Muscle layer of colon (tissue), 2 donors: ENCODE data around the gene PFDN5.

Experiments
- H3K27ac ChIP-seq: one replicate; pipeline ENCODE4 v1.7.0; 2013; ENCODE audit warnings: low read depth, mild to moderate bottlenecking, low read length, moderate library complexity
- H3K27me3 ChIP-seq, 2 donors: one replicate each; pipeline ENCODE4 v1.7.0; 2013; ENCODE audit warnings: low read length in 2 of 2, mild to moderate bottlenecking in 2 of 2; ENCODE audit not compliant: insufficient read depth in 2 of 2, control insufficient read depth in 1 of 2
- H3K36me3 ChIP-seq: one replicate; pipeline ENCODE4 v1.7.0; 2013; ENCODE audit warnings: mild to moderate bottlenecking, low read length; ENCODE audit not compliant: insufficient read depth
- H3K4me1 ChIP-seq: one replicate; pipeline ENCODE4 v1.7.0; 2013; ENCODE audit warnings: mild to moderate bottlenecking, low read length; ENCODE audit not compliant: insufficient read depth
- H3K4me3 ChIP-seq, 2 donors: one replicate each; pipeline ENCODE4 v1.7.0; 2013; ENCODE audit warnings: low read length in 2 of 2, low read depth in 1 of 2, mild to moderate bottlenecking in 1 of 2, moderate library complexity in 1 of 2
- H3K9ac ChIP-seq: one replicate; pipeline ENCODE4 v1.7.0; 2013; ENCODE audit warnings: low read length
- H3K9me3 ChIP-seq: one replicate; pipeline ENCODE4 v1.7.0; 2013; ENCODE audit warnings: mild to moderate bottlenecking, low read length
- donor health status: abdominal sarcoma.
- donor health status: Adenocarcinoma of cecum.

PFDN5 gene

DNA sequence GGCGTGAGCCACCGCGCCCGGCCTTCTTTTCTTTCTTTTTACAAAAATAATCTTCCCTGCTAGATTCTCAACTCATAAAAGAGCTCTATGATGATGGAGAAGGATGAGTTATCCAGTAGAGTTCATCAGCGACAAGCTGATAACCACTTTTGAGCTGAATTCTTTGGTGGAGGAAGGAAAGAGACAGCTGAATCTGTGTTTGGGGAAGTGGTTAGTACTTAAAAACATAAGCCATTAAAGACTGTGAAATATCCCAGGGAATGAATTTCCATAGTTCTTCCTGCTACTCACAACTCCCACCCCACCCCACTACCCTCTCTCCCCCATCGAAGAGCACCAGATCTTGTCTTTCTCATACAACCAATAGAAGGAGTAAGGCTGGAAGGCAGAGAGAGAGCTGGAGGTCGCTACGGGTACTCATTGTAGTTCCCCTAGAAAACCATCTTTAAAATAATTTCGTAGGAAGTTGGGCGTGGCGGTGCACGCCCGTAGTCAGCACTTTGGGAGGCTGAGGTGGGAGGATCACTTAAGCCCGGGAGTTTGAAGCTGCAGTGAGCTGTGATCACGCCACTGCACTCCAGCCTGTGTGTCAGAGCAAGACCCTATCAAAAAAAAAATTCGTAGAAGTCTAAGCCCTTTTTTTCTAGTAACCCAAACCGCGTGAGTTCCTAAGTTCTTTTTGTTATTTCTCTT lies 27.9 kb upstream of the PFDN5 start:
- H3K27me3 ChIP-seq: no peaks in the 10 kb centered on the region
- H3K9ac ChIP-seq: no peak overlapping the region
- H3K4me3 ChIP-seq: peak overlapping the region; percentile 71 to 72
- peaks cover 6% of the 10 kb centered on the region for H3K4me1 ChIP-seq
- peak overlapping the region; percentile 17 for H3K27ac ChIP-seq
- no peaks in the 10 kb centered on the region for H3K36me3 ChIP-seq
- H3K9me3 ChIP-seq: no peaks in the 10 kb centered on the region

DNA sequence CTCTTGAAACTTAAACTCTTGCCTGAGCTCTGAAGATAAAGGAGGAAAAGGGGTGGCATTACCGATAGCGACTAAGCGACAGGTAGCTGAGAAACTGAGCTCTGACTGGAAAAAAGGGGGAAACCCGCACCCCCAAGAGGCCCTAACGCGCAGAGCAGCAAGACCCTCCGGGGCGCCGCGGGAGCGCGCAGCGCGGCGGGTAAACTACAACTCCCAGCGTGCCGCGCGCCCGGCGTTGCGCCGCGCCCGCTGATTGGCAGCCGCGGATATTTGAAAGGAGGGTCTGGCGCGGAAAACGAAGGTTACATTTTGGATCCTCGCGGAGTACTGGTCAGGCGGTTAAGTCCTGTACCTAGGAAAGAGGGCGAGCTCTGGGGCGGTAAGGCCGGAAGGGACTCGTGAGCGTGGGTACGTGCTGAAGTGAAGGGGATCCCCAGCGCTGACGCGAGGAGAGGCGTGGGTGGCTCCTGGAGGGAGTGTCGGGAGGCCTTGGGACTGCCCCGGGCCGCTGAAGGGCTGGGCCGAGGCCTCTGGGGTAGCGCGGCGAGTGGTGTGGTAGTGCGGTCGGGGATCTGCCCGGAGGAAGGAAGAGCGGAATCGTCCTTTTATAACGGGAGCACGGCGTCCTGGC lies 27.2 kb upstream of the PFDN5 start, which contains the start of gene ESPL1:
Gene ESPL1, plus strand, starts transcription at position 301 of the 631 bp plus-strand sequence. CDS start 468 bp downstream, outside the sequence.
- no peaks in the 10 kb centered on the region for H3K27me3 ChIP-seq
- no peak within 1 kb of the TSS for H3K9ac ChIP-seq
- H3K27ac ChIP-seq: peak within 1 kb of the TSS; percentile 17
- no peaks in the 10 kb centered on the region for H3K9me3 ChIP-seq
- peak within 1 kb of the TSS; percentile 71 to 72 for H3K4me3 ChIP-seq
- H3K4me1 ChIP-seq: peaks cover 6% of the 10 kb centered on the region
- no peaks in the 10 kb centered on the region for H3K36me3 ChIP-seq

DNA sequence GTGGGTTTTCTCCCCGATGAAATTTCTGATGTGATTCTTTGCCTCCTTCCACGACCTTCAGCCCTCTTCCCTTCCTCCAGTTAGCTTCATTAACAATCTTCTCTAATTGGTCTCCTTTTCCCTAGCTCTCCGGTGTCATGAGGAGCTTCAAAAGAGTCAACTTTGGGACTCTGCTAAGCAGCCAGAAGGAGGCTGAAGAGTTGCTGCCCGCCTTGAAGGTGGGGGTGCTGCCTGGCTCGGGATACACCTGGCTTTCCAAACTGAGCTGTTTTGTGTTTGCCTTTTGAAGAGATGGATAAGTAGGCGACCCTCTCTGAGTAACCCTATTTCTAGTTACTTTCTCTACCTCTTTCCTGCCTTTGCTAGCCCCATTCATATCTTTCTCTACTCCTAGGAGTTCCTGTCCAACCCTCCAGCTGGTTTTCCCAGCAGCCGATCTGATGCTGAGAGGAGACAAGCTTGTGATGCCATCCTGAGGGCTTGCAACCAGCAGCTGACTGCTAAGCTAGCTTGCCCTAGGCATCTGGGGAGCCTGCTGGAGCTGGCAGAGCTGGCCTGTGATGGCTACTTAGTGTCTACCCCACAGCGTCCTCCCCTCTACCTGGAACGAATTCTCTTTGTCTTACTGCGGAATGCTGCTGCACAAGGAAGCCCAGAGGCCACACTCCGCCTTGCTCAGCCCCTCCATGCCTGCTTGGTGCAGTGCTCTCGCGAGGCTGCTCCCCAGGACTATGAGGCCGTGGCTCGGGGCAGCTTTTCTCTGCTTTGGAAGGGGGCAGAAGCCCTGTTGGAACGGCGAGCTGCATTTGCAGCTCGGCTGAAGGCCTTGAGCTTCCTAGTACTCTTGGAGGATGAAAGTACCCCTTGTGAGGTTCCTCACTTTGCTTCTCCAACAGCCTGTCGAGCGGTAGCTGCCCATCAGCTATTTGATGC lies 26.4 kb upstream of the PFDN5 start:
- Histone ChIP-seq H3K27ac (no peak overlapping the region), H3K27me3 (no peaks in the 10 kb centered on the region), H3K36me3 (no peaks in the 10 kb centered on the region), H3K9me3 (no peaks in the 10 kb centered on the region), H3K4me3 (peak overlapping the region; percentile 71 to 72), H3K4me1 (peaks cover 6% of the 10 kb centered on the region), H3K9ac (no peak overlapping the region)

DNA sequence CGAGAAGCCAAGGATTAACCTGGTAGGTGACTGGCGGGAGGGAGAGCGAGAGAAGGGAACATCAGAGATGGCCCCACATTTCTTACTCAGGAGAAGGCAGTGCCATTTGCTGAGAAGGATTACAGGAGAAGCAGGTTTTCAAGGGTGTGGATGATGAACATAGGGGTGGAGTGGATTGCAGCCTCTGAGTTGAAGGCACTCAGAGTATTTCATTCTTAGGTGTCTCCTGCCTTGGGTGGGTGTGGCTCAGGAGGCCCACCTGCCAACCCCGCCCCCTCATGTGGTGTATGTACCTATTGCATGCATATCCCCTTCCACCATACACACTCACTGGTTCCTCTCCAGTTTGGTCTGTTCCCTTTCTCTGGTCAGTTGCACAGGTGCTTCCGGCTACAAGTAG lies 20.9 kb upstream of the PFDN5 start:
- Histone ChIP-seq H3K9me3 (no peaks in the 10 kb centered on the region), H3K4me3 (no peak overlapping the region), H3K27ac (no peak overlapping the region), H3K36me3 (no peaks in the 10 kb centered on the region), H3K27me3 (no peaks in the 10 kb centered on the region), H3K9ac (no peak overlapping the region), H3K4me1 (no peaks in the 10 kb centered on the region)

DNA sequence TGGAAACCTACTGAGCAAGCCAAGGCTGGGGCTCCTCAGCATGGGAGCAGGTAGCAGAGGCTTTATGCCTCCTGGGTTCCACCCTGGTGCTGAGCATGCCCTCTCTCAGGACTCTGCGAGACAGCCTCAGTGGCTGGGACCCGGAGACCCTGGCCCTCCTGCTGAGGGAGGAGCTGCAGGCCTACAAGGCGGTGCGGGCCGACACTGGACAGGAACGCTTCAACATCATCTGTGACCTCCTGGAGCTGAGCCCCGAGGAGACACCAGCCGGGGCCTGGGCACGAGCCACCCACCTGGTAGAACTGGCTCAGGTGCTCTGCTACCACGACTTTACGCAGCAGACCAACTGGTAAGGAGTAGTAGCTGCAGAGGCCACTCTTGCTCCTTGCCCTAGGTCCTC lies 18.8 kb upstream of the PFDN5 start:
- Histone ChIP-seq H3K9me3 (no peaks in the 10 kb centered on the region), H3K27me3 (no peaks in the 10 kb centered on the region), H3K4me3 (no peak overlapping the region), H3K27ac (no peak overlapping the region), H3K4me1 (no peaks in the 10 kb centered on the region), H3K36me3 (no peaks in the 10 kb centered on the region), H3K9ac (no peak overlapping the region)

DNA sequence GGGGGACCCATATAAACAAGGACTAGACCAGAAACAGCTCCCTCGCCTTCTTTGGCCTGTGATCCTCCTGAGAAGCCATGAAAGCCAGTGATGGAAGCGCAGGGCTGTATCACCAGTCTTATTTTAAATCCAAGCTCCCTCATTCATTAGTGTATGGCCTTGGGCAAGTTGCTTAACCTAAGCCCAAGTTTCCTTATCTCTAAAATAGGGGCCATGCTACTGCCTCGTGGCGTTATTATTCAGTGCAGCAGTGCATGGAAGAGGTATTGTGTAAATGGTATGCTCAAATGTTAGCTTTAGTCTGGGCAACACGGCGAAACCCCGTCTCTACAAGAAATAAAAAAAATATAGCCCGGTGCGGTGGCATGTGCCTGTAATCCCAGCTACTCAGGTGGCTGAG lies 17.4 kb upstream of the PFDN5 start:
- H3K9me3 ChIP-seq: no peaks in the 10 kb centered on the region
- no peaks in the 10 kb centered on the region for H3K36me3 ChIP-seq
- no peaks in the 10 kb centered on the region for H3K4me1 ChIP-seq
- no peak overlapping the region for H3K9ac ChIP-seq
- no peak overlapping the region for H3K27ac ChIP-seq
- H3K4me3 ChIP-seq: no peak overlapping the region
- H3K27me3 ChIP-seq: no peaks in the 10 kb centered on the region

DNA sequence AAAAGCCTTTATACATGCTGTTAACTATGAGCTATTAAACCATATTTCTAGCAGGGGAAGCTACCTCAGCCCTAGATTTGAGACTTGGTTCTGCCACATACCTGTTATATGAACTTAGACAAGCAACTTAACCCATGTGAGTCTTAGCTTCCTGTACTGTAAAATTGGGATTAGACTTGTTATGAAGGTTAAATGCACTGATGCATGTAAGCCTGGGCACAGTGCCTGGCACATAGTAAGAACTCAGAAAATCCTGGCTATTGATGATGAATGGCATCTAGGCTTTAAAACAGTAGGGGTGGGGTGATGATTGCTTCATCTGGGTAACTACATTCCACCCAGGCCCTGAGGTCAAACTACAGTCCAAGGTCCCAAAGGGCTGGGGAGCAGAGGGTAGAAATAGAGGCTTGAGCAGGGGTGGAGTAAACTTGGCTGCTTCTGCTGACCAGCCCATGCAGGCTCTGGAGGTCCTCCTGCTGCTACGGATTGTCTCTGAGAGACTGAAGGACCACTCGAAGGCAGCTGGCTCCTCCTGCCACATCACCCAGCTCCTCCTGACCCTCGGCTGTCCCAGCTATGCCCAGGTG lies 16.0 kb upstream of the PFDN5 start:
- no peaks in the 10 kb centered on the region for H3K36me3 ChIP-seq

DNA sequence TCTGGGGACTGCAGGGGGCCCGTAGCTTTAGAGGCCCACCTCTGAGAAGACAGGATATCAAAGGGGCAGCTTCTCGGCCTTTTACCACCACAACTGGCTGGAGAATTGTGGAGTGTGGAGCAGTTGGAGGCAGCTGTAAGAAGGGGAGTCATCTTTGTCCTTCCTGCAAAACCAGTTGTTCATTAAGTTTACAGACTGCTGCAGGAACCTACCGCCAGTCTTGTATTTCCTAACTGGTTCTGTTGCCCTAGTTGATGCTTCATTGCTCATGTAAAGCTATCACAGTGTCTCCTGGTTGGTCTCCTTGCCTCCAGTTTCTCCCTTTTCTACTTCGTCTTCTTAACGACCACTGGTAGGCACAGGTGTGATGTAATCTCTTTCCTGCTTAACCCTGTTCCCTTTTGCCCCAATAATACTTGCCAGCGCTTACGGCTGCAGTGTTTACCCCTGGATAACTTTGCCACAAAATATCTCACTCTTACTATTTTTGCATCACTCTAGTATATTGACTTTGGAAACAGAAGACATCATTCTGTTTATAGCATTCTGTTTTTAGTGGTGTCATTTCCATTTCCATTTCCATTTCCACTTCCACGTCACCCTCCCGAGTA lies 15.3 kb upstream of the PFDN5 start:
- H3K27ac ChIP-seq: no peak overlapping the region
- no peaks in the 10 kb centered on the region for H3K9me3 ChIP-seq
- no peak overlapping the region for H3K4me3 ChIP-seq
- no peaks in the 10 kb centered on the region for H3K27me3 ChIP-seq
- no peak overlapping the region for H3K9ac ChIP-seq
- H3K4me1 ChIP-seq: no peaks in the 10 kb centered on the region
- no peaks in the 10 kb centered on the region for H3K36me3 ChIP-seq

More for the DNA sequence above, 16.0 kb upstream of the PFDN5 start:
- Histone ChIP-seq H3K27me3 (no peaks in the 10 kb centered on the region), H3K4me3 (no peak overlapping the region), H3K9ac (no peak overlapping the region), H3K27ac (no peak overlapping the region), H3K9me3 (no peaks in the 10 kb centered on the region), H3K4me1 (no peaks in the 10 kb centered on the region)

DNA sequence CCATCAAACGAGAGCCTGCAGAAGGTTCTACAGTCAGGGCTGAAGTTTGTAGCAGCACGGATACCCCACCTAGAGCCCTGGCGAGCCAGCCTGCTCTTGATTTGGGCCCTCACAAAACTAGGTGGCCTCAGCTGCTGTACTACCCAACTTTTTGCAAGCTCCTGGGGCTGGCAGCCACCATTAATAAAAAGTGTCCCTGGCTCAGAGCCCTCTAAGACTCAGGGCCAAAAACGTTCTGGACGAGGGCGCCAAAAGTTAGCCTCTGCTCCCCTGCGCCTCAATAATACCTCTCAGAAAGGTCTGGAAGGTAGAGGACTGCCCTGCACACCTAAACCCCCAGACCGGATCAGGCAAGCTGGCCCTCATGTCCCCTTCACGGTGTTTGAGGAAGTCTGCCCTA lies 8.9 kb upstream of the PFDN5 start:
- Histone ChIP-seq H3K36me3 (no peaks in the 10 kb centered on the region), H3K9ac (no peak overlapping the region), H3K4me3 (no peak overlapping the region), H3K4me1 (peaks cover 6% of the 10 kb centered on the region), H3K9me3 (no peaks in the 10 kb centered on the region), H3K27ac (no peak overlapping the region), H3K27me3 (no peaks in the 10 kb centered on the region)

DNA sequence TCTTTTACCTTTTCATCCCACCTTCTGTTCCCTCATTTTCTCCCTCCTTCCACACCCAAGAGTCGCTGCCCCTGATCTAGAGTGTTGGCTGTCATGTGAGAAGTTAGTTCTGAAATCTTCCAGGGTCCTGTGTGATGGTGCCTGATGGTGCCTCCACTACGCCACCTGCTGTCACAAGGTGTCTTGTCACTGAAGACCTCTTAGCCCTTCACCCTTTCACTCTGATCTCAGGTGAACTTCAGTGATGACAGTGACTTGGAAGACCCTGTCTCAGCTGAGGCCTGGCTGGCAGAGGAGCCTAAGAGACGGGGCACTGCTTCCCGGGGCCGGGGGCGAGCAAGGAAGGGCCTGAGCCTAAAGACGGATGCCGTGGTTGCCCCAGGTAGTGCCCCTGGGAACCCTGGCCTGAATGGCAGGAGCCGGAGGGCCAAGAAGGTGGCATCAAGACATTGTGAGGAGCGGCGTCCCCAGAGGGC lies 7.6 kb upstream of the PFDN5 start:
- no peak overlapping the region for H3K4me3 ChIP-seq
- no peaks in the 10 kb centered on the region for H3K36me3 ChIP-seq
- H3K9me3 ChIP-seq: no peaks in the 10 kb centered on the region
- no peak overlapping the region for H3K27ac ChIP-seq
- peaks cover 6% of the 10 kb centered on the region for H3K4me1 ChIP-seq
- no peak overlapping the region for H3K9ac ChIP-seq
- no peaks in the 10 kb centered on the region for H3K27me3 ChIP-seq

DNA sequence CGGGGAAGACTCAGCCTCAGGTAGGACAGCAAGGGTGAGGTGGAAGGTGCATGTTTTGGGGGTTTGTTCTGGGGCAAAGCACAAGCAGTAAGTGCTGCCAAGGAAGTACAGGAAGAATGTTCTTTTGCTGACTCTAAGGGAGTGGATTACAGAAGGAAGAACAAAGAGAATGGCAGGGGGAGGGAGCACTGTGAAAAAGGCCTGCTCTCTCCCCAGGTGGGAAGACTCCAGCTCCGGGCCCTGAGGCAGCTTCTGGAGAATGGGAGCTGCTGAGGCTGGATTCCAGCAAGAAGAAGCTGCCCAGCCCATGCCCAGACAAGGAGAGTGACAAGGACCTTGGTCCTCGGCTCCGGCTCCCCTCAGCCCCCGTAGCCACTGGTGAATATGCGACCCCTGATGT lies 7.0 kb upstream of the PFDN5 start:
- Histone ChIP-seq H3K4me1 (peaks cover 6% of the 10 kb centered on the region), H3K36me3 (no peaks in the 10 kb centered on the region), H3K9ac (no peak overlapping the region)

More for the DNA sequence above, 7.0 kb upstream of the PFDN5 start:
- H3K27me3 ChIP-seq: no peaks in the 10 kb centered on the region
- H3K27ac ChIP-seq: no peak overlapping the region
- H3K4me3 ChIP-seq: no peak overlapping the region
- no peaks in the 10 kb centered on the region for H3K9me3 ChIP-seq
